HG03139 (cell line): Measurements from ENCODE around the gene B3GNT5.
"Not testable (repeated sequence)": the region's sequence is repeated elsewhere in the genome, so short reads cannot be mapped to it uniquely, and the experiment has no call there.

Source experiments
- ATAC-seq: cut with Tn5 transposase; IDR thresholded peaks from one replicate; pipeline ENCODE4 v1.9.1; 2021; ENCODE audit not compliant: unreplicated experiment

The B3GNT5 gene

DNA sequence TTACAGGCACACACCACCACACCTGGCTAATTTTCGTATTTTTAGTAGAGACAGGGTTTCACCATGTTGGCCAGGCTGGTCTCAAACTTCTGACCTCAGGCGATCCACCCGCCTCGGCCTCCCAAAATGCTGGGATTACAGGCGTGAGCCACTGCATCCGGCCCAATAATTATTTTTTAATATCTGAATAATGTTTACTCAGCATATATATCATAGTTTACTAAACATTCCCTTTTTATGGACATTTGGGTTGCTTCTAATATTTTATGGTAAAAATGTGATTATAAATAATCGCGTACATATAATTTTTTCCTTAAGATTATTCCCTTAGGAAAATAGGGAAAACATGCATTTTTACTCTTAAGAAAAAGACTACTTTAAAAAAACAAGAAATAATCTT is 22.8 kb upstream of the B3GNT5 start:
- not testable (repeated sequence) for ATAC-seq

DNA sequence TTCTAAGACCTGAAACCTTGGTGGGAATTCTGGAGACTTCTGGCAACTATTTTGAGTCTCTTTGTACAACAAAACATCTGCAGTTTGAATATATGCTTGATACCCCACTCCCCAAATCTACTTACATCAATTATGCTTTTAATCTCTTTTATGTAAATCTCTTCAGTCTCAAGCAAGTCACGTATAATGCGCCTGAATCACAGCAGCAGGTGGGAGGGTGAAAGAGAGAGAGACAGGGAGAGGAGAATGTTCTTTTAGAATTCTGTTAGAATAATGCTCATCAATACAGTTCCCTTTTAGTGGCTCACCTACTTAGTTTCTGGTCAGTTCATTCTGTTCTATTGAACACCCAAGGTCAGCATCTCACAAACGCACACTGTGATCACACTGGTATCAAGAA is 22.2 kb upstream of the B3GNT5 start:
- no peak for ATAC-seq

DNA sequence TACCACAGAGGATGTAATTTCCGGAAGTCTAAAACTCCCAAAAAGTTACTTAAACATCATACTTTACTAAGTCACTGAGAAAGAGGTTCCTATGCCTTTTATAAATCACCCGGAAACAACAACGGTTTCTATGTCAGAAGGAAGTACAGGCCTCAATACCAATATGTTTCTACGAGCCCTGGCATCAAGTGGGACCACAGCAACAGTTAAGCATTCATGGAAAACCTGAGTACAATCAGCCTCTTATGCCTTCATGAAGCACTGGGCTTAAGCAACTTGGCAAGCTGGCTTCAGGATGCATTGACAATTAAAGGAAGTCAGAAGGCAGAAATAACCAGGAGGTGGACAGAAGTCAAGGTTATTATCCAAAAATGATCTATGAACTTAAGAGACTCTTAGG is 19.1 kb upstream of the B3GNT5 start:
- ATAC-seq: no peak

DNA sequence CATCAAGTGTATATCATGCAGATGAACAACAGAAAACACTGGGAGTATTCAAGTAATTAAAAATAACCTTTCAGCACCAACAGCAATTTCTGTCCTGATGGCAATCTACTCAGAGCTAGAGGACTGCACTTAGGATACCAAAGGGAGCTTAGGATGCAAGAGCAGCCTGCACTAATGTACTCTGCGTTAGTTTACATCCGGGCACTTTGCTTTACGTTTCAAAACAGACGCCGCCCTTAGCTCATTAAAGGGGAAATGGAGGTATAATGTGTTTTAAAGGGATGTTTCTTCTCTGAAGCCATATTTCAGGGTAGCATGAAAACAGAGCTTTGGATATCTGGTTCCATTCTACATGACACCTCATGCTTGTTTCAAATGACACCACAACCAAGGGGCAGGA is 14.0 kb upstream of the B3GNT5 start:
- no peak for ATAC-seq

DNA sequence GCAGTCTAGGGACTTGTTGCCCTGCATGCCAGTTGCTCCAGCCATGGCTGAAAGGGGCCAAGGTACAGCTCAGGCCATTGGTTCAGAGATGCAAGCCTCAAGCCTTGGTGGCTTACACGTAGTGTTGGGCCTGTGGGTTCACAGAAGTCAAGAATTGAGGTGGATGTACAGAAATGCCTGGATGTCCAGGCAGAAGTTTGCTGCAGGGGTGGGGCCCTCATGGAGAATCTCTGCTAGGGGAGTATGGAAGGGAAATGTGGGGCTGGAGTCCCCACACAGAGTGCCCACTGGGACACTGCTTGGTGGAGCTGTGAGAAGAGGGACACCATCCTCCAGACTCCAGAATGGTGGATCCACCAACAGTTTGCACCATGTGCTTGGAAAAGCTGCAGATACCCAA is 10.6 kb upstream of the B3GNT5 start:
- no peak for ATAC-seq

DNA sequence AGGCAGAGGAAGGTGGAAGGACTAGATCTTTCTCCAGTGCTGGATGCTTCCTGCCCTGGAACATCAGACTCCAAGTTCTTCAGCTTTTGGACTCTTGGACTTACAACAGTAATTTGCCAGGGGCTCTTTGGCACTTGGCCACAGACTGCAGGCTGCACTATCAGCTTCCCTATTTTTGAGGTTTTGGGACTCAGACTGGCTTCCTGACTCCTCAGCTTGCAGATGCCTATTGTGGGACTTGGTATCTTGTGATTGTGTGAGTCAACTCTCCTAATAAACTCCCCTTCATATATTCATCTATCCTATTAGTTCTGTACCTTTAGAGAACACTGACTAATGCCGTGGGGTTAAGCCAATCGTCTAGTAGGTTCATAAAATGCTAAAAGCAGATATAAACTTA is 8.8 kb upstream of the B3GNT5 start:
- ATAC-seq: no peak

DNA sequence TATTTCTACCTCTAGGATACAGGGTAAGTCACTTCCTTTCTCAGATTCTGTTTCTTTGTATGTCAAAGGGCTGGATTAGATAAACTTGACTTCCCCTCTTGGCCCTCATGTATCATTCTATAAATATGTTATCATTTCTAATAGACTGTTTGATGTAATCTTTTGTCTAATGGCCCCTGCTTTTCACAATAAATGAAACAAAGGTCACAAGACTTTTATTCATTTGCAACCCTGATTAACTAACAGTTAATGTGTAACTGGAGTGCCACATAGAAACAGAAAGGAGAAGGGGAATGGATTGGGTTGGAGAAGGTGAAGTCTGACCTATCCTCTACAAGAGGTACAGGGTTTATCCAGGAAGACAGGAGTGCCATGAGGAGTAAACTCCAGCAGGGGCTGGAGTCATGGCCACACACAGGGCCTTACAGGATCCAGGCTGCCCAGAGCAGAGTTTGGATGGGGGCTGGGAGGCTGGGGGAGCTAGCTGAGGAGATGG is 8.0 kb upstream of the B3GNT5 start:
- ATAC-seq: no peak

DNA sequence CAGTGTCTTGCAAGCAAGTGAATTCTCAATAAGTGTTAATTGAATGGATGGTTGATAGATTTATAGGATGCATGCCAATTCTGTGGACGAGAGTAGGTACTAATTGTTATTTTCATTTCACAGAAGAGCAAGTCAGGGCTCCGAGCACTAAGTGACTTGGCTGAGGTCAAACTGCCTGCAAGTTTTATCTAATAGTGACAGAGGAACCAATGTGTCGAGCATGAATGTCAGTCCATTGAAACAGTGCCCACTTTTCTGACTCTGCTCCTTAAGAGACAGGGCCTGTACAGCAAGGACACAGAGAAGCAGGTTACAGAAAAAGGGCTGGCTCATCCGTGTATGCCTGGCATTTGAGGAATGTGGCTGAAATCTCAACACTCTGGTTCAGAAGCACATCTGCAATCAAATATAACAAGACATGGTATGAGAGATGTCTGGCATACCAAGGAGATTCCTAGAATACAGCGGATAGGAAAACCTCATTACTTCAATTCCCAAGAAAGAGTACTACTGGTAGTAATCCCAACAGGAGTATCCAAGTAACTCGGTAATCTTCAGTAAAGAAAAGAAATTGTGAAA is 6.0 kb upstream of the B3GNT5 start:
- ATAC-seq: no peak

DNA sequence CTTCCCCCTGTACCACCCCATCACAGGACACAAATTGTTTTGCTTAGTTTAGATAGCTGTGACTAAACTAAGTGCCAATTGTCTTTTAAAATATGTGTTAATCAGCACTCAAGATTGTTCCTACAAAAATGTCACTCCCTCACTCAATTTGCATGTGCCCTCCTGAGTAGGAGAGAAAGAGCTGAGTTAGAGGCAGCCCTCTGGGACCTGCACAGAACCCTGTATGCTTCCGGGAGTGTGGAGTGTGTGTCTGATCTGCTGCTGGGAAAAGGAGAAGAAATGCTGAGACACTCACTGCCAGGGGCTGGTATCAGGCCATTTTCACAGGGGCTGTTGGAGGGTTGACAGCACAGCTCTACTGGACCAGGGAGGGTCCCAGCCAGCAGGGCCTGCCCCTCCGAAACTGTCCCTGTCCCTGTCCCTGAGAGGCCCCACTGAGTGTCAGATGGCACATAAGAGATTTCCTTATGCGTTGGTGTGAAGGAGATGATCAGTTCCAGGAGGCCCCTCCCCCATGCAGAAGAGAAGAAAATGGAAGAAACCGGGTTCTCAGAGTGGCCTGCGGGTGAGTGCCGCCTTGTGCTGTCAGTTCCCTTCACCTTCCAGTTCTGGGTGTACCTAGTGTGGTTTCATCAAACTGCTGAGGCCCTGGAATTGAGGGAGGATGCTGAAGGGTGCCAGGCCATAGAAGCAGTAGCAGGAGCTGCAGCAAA is 3.9 kb upstream of the B3GNT5 start:
- ATAC-seq: no peak

DNA sequence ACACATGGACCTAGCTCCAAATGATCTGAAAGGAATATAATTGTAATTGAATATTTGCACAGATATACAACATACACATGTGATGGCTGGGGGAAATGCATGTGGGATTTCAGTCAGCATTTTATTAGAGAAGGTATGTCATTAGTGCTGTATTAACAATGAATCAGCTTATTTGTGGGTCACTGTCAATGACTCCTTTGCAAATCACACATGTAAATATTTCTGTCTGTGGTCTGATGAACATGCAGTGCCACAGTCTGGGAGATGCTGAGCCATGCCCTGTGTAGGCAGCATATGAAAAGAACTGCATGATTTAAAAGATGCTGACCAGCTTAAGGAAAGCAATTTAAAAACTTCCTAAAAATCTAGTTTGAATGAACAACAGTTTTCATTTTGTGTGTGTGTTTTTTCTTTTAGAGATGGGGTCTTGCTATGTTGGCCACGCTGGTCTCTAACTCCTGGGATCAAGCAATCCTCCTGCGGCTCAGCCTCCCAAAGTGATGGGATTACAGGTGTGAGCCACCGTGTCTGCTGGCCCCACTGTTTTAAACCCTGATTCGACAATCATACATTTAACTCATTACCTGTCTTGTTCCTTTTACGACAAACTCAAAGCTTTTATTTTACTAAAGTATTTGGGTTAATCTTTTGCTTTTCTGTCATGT is 803 bp upstream of the B3GNT5 start:
- no peak for ATAC-seq

DNA sequence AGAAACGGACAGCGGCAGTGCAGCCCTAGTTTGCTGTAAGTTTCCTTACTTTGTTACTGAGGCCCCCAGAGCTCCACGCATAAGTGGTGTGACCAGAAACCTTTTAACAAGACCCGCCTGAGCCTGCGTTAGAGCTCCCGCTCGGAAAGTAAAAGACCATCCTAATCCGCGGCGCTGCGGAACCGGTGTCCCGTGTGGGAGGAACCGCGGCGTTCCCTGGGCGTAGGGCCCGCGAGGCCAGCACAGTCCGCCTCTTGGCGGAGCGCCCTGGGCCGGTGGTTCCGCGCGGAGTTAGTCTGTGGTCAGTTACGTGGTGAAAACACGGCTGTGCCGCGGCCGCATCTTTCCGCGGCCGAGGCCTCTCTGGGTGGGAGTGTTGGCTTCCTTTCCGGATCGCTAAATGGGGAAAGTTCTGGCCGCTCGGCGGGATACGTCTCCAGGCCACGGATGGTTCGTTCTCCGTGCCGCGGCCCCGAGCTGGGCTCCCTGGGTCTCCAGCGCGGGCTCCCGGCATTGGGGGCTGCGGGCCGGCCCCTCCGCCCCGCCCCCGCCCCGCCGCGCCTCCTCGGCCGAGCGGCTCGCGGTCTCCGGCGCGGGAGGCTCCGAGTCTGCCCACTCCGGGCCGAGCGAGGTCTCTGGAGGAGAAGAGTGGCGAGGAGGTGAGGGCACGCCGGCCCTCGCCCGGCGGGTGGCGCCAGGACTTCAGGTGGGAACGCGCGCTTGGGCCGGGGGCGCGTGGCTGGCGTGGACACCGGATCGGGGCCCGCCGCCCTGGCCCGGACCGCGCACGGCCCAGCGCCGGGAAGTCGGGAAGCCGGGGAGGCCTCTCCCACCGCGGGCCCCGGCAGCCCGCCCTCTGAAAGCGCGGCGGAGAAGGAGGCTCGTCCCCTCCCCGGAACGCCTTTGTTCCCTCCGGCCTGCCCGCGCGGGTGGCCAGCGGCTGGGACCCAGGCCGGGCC is 754 bp downstream of the B3GNT5 start:
- no peak for ATAC-seq

DNA sequence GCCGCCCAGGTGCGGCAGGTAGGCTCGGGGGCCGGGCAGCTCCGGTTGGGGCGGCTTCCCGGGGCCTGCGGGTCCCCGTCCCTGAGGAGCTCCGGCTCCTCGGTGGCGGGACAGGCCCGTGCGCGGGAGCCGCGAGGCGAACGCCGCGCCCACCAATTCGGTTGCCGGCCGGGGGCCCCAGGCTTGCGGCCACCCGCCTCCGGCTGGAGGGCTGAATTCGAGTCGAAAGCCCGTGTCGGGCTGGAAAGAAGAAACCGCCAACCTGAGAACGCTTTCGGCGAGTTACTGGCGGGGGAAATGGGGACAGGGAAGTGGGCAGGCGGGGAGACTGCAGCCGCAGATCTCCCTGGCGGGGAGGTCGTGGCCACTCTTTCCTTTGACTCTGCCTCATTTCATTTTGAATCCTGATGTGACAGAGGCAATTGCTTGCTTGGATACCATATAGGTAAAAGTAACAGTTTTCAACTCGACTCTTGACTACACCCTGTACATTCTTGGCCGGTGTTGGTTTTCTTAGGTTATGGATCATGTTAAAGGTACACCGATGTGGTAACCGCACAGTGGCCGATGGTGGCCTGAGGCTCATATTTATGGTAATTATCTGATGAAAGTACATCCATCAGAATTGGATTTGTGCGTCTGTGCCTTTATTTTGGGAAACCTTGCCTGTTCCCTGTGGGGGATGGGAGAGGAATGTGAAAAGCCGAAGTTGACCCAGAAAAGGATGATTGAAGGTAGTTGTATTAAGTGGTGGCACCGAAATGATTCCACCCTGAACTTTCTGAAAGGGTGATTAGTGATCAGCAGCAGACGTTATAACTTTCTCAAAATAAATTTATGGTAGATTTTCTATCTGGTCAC is 1.7 kb downstream of the B3GNT5 start:
- ATAC-seq: no peak

DNA sequence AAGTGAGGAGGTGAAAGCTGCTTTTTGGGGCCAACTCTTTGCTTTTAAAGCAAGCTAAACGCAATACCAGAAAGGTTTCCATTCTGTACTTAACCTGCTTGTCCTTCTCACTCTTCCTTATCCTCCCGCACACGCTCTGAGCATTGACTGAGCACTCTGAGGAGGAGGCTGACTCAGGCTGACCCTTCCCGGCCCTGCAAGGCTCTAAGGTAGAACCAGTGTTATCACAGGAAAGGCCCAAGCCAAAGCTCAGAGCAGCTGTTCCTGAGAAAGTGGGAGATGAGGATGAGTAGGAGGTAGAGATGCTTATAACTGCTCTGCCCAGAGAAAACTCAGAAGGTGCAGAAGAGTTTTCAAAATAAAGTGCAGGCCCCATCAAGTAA is 2.3 kb downstream of the B3GNT5 start:
- no peak for ATAC-seq

DNA sequence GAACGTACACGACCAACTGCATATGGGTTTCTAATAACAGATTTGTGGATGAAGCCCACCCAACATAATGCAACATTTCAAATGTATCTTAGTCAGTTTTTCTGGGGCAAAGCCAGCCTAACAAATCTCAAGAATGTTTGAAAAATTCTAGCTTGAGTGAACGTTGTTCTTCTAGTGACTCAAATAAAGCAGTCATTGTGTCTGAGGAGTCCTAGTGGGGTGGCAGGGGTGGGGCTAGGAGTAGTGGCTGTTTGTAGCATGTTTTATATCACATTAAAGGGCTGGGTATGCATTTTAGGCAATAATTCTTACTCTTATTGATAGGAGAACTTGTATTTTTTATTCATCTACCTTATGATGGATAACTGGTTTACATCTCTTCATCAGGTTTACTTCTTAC is 6.0 kb downstream of the B3GNT5 start:
- ATAC-seq: no peak

DNA sequence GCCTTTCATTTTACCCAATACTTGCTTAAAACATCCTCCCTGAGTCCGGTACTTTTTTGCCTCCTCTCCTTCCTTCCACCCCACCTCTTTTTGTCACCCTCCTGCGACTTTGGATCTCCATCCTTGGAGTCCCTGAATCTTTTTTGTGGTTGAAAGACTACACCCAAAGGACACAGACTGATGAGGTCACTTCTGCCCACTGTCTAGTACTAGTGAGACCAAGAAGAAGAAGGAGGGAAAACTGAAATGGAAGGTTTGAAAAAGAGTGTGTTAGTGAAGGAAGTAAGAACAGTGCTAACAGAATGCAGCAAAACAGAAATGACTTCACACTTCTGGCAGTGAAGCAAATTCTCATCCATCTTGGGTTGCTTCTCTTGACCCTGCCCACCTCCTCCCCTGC is 6.6 kb downstream of the B3GNT5 start:
- ATAC-seq: no peak

DNA sequence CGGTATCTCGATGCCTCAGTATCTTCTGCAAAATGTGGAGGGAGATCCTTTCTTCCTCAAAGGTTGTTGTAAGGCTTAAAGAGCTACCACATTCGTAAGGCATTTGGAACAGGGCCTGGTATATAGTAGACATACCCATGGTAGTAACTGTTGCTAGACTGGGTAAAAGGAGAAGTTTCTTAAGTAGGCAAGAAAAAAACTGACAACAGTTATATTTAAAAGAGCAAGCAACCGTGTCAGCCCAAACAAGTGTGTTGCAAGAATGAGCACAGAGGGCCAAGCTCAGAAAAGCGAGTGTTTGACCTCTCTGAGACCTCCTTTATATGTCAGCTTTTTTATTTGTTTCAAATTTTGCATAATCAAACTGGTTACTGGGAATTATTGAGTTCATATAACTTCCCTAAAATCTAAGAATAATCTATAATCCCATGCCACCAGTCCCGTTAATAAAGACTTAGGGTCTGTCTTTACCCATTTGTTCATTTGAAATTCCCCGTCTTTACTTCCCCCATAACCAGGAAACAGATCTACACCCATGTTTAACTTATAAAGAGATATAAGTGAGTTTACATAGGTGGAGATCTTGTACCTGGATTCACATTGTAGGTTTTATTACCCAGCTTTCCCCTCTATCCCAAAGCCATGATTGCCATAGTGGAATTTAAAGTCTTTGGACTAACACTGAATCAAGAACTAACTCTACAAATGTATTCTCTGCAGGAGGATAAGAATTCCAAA is 7.3 kb downstream of the B3GNT5 start:
- no peak for ATAC-seq

DNA sequence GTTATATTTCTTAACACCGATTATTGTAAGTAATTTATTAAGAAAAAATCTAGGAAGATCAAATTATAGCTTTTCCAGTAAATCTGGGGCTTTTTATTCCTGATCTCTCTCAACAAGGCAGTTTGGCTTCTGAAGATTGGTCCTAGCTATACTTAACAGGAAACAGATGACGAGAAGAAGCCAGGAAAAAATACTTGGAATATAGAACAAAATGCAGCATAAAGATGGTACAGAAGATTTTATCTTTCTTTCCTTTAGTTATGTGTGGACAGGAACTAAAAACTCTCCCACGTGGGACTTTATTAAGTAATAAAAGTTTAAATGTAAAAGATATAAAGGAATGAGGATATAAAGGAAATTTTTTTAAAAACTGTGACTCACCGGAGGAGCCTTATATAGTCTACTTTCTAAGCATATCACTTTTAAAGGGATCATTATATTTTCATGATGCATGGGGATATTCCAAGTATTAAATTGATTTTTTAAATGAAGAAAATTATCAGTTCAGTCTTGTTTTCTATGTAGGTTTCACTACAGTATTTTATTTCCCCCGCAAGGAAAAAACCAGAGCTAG is 8.2 kb downstream of the B3GNT5 start:
- ATAC-seq: no peak

DNA sequence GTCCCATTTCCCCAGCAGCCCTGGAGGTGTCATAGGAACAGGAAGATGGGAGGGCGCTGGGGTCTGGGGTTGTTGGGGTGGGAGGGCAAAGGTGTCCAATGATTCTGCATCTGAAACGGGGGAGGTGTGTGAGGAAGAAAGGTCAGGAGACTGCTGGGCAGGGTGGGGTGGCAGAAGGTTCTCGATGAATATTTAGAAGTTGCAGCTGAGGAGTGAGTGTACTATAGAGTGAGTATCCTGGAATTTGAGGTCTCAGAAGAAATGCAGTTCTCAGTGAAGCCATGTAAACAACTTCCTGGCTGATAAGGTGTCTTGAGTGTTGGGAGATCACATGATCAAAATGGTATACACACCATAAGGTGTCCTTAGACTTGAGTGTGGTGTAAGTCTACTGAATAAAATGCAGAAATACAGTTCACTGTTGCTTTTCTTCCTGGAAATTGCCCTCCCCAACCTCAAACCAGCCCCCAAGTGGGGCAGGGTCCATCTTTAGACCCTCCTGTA is 9.9 kb downstream of the B3GNT5 start:
- no peak for ATAC-seq

DNA sequence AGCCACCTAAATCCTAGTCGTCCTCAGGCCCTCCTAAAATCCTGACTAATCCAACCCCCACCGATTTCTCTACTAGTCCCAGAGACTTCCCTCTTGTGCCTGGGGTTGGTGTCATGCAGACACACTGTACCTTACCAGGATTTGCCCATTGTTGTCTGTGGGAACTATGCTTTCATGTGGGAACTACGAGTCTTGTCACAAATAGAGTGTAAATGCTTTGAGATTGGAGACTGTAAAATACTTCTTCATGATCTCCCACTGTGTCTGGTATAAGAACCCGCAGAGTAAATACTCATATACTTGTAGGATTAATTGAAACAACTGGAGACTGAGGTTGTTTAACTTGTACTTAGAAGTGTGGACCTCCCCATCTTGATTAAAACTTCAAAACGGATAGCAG is 11.2 kb downstream of the B3GNT5 start:
- no peak for ATAC-seq
